ENCODE measurements around the gene EHD2. TPM values are rescaled to one million over a fixed set of nuclear protein-coding genes. Genes with fewer than 3 reads are reported as not detected.

The EHD2 gene
- total and polyA plus RNA-seq, 2 of the 13 experiments (the other 11 are each of a cell fraction or from before 2014, with no cell fraction given), result 0.09 to 0.28 TPM

- no peak for TF ChIP-seq THAP8 (CRISPR knock-in tag; IDR thresholded peaks at IDR 0.05; ENCODE audit: borderline replicate concordance)
- no peak for TF ChIP-seq TARDBP (CRISPR knock-in tag; IDR thresholded peaks at IDR 0.05)
- TF ChIP-seq ZNF574 (CRISPR knock-in tag; IDR thresholded peaks at IDR 0.05), result no peak
- TF ChIP-seq SUZ12 (IDR thresholded peaks at IDR 0.05; ENCODE audit: low read depth, low read length), result no peak
- TF ChIP-seq ZNF318 (CRISPR knock-in tag; IDR thresholded peaks at IDR 0.05), result no peak
- TF ChIP-seq RXRB (CRISPR knock-in tag; IDR thresholded peaks at IDR 0.05; ENCODE audit: borderline replicate concordance), result no peak
- TF ChIP-seq ZNF180 (CRISPR knock-in tag; IDR thresholded peaks at IDR 0.05; ENCODE audit: borderline replicate concordance, low read depth), result no peak
- TF ChIP-seq KDM5B (CRISPR knock-in tag; IDR thresholded peaks at IDR 0.05; ENCODE audit: borderline replicate concordance), result no peak
- no peak for TF ChIP-seq ZNF33A (CRISPR knock-in tag; IDR thresholded peaks at IDR 0.05; ENCODE audit: borderline replicate concordance)
- TF ChIP-seq ZBTB44 (CRISPR knock-in tag; IDR thresholded peaks at IDR 0.05), result no peak
- TF ChIP-seq RBFOX2 (IDR thresholded peaks at IDR 0.05; ENCODE audit: low read depth, low read length), result no peak
- TF ChIP-seq HOXA9 (CRISPR knock-in tag; IDR thresholded peaks at IDR 0.05; ENCODE audit: borderline replicate concordance), result no peak
- no peak for TF ChIP-seq ELF3 (CRISPR knock-in tag; IDR thresholded peaks at IDR 0.05)
- TF ChIP-seq CEBPB (IDR thresholded peaks at IDR 0.05; ENCODE audit: borderline replicate concordance, low read depth, low read length), result peak; percentile 83
- TF ChIP-seq SAFB2 (CRISPR knock-in tag; IDR thresholded peaks at IDR 0.05; ENCODE audit: borderline replicate concordance, low read depth), result no peak
- no peak for TF ChIP-seq KAT8 (CRISPR knock-in tag; IDR thresholded peaks at IDR 0.05)
These were observed 12.7 kb downstream of the EHD2 start (continued) for GRCh38 chr19:47725759-47726401.

Measured in HepG2 (cell line).